NCI-H187 (cell line): Measurements from ENCODE around the gene RNF5.
A peak's percentile ranks its signal among the peaks of the same experiment; 100 is the strongest.

ENCODE experiments used
- DNase-seq, 2 experiments: peaks; one replicate each; lab custom pipeline; 2025; lab: John Stamatoyannopoulos, UW

Gene RNF5

DNA sequence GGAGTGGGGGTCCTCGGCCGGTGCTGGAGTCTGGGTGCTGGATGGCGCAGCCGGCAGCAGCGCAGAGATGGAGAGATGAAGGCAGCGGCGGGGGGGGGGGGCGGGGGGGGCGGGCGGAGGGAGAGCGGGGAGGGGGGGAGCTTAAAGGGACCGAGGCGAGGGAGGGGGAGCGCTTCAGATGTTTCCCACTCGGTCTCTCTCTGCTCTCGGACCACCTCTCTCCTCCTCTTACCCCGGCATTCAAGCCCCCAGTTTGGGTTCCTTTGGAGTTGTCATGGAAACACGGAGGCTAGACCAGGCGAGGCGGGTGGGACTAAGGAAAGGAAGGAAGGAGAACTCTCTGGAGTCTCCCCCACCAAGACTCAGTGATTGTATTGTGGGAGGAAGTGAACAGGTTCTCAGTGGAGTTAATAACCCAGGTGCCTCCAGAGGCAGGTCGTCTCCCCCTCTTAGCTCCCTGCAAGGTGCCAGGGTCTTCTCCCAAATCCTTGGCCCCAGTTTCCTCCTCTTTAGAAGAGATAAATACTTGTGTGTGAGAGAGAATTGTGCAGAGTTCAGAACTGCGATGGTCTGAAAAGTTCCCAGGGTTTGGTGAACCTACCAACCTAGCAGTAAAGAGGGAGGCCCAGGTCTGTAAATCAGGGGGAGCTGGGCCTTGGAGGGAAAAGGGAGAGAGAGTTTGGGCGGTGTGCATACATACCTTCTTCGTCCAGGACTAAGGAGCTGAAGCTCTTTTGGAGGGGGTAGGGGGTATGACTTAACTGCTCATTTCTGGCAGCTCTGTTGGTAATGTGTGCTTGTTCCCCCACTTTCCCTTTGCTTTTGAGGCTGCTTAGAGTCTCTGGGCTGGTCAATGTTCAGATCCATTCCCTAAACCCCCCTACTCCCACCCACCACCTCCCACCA, 26.1 kb upstream of the RNF5 start, which contains the start of gene PRRT1:
TSS of gene PRRT1 (minus strand) at position 77 of the 906 bp plus-strand sequence. CDS start 112 bp downstream, outside the sequence.
- DNase-seq: no peak

GRCh38 chr6:32152769-32153563, 25.2 kb upstream of the RNF5 start:
- no peak for DNase-seq

GRCh38 chr6:32153564-32154513, 24.4 kb upstream of the RNF5 start, which contains the start of gene PPT2:
TSS of gene PPT2 (plus strand) at chr6:32154141. CDS start at chr6:32154595, 454 bp downstream.
- peak; percentile 14 to 44 for DNase-seq

- DNase-seq: peak in 1 of 2 experiments; percentile 38
Measured at GRCh38 chr6:32154514-32155161, 23.6 kb upstream of the RNF5 start.

- no peak for DNase-seq
Measured at GRCh38 chr6:32156891-32157290, 21.3 kb upstream of the RNF5 start.

GRCh38 chr6:32158052-32158451, 20.2 kb upstream of the RNF5 start:
- no peak for DNase-seq

GRCh38 chr6:32163559-32164258, 14.5 kb upstream of the RNF5 start:
- no peak for DNase-seq

- DNase-seq: no peak
Measured at GRCh38 chr6:32164295-32164694, 13.9 kb upstream of the RNF5 start, which contains the start of gene EGFL8. TSS of gene EGFL8 (plus strand) at chr6:32164595. CDS start at chr6:32166166, 1,571 bp downstream.

GRCh38 chr6:32166411-32167061, 11.7 kb upstream of the RNF5 start:
- DNase-seq: no peak

DNA sequence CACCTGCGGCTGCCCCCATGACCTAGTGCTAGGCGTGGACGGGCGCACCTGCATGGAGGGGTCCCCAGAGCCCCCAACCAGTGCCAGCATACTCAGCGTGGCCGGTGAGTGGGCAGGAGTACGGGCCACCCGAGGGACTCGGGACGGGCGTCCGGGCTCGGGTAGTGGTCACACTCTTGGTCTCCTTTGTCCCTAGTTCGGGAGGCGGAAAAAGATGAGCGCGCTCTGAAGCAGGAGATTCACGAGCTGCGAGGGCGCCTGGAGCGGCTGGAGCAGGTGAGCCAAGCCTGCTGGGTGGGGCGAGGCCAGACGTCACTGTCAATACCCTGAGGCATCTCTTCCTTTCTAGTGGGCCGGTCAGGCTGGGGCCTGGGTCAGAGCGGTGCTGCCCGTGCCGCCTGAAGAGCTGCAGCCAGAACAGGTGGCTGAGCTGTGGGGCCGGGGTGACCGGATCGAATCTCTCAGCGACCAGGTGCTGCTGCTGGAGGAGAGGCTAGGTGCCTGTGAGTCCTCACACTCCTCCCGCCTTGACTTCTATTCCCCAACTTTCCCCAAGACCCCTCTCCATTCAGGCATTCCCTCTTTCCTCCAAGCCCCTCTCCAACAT, 10.9 kb upstream of the RNF5 start:
- DNase-seq: no peak

GRCh38 chr6:32167761-32168262, 10.4 kb upstream of the RNF5 start:
- DNase-seq: no peak

DNA sequence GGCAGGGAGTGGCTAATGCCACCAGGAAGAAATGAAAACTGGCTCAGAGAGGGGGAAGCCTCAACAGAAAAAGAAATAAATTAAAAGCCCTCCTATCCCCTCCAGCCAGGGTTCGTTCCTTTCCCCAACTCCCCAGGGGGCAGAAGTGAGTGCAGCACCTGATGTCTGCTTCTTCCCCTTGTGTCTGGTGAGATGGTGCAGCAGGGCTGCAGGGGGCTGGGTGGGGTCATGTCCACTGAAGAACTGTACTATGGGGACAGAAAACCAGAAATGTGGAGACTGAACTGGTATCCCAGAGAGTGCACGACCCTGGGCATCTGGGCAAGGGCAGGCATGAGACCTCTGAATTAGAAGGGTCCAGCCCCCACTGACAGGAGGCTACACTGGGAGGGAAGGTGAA, 9.9 kb upstream of the RNF5 start:
- DNase-seq: no peak

DNA sequence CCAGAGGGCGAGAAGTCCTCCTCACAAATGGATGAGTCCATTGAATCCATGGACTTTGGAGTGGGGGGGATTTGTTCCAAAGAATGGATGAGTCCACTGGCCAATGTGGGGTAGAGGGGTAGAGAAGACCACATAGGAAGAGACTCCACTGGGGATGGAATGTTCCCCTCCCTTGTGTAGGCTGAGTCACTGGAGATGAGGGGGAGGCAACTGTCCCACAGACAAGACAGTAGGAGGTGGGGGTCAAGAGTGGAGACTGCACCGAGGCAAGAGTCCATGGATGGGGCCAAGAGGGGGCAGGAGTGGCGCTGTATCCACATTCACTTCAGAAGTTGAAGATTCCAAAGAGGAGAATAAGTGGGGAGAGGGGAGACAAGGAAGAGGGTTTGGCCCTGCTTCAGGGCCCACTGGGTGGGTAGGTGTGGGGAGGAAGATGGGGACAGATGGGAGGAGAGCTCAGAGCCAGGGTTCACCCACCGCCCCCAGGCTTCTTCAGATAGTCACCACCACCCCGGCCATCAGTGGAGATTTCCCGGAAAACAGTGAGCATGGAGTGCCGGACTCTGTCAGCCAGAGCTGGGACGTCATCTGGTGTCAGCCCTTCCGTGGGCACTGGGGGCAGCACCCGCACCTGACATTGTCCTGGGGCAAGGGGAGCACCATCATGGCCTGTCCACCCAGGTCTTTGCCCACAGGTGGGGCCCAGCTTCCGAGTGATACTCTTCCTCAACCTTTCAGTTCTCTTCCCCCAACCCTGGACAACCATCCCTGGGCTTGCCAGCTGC, 9.2 kb upstream of the RNF5 start:
- DNase-seq: no peak

DNA sequence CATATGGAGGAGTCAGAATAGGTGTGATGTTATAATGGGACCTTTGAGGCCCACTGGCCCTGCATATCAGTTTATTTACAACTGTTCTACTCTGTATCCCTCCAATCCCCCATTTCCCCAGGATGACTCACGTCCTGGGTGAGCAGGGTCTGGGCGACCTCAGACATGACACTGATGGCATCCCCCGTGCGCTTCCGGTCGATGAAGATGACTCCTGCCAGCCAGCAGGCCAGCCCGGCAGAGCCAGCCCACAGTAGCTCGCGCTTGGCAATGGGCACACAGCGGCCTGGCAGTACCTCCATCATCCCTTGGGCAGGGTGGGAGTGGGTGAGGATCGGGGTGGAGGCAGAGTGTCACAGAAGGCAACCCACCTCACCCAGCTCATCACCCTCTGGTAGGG, 7.9 kb upstream of the RNF5 start:
- DNase-seq: no peak

DNA sequence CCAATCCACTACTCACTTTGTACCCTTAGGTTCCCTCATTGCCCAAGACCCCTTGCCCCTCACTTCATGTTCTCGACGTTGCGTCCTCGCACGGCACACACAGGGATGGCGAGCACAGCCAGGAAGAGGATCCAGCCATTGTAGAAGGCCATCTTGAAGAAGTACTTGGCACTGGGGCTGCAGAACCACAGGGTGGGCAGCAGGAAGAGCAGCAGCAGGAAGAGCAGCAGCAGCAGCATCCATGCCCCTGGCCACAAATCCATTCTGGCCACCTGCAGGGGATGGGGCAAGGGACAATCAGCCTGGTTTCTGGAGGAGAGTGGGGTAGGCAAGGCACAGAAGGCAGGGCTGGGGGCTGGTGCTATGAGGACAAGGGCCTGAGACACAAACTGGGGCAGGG, 7.0 kb upstream of the RNF5 start:
- DNase-seq: no peak

GRCh38 chr6:32173051-32173727, 5.0 kb upstream of the RNF5 start:
- no peak for DNase-seq

DNA sequence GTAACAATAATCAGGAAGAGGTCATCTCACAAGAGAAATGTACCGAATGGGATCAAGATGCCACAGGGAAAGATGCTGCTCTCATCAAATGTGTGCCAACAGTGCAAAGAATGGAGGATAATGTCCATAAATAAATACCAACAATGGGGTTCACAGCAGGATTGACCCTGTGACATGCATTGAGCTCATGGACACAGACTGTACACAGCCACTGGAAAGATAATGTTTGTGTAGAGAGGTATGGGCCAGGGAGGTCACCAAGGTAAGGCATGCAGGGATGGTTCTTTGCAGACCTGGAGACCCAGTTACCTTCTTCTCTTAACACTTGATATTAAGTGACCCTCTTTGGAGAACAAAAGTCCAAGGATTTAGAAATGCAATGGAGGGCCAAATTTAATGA, 3.8 kb upstream of the RNF5 start:
- no peak for DNase-seq

- no peak for DNase-seq
Measured at GRCh38 chr6:32175322-32175710, 2.9 kb upstream of the RNF5 start.
